AG08396 (cell line): ENCODE results near the gene HECTD1.
"Not testable (repeated sequence)": the region's sequence is repeated elsewhere in the genome, so short reads cannot be mapped to it uniquely, and the experiment has no call there.

Experiments used
- DNase-seq: peaks from one replicate; pipeline ENCODE4 v3.0.0; 2012; ENCODE audit warnings: low spot score, mixed read lengths

Gene HECTD1

DNA sequence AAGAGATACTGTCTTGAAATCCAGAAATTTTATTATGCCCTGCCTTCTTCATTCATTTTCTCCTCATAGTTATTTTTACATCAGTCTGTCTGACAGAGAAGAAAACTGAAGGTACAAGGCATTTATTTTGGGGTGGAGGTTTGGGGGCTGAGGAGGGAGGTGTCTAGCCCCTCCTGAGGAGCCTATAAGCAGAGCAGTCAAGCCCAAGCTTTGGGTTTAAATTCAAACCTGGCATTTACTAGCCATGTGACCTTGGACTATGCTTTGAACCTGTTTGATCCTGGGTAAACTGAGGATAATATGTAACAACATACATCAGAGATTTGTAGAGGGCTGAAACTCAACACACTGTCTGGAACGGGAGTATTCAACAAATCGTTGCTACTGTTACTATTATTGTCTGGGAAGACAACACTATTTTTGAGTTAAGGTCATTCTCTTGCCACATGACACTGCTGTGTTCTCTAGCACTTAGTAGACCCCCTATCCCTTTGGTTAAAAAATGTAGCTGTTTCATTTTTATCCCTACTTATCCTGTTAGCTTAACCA lies 115.4 kb downstream of the HECTD1 start:
- DNase-seq = no peak

DNA sequence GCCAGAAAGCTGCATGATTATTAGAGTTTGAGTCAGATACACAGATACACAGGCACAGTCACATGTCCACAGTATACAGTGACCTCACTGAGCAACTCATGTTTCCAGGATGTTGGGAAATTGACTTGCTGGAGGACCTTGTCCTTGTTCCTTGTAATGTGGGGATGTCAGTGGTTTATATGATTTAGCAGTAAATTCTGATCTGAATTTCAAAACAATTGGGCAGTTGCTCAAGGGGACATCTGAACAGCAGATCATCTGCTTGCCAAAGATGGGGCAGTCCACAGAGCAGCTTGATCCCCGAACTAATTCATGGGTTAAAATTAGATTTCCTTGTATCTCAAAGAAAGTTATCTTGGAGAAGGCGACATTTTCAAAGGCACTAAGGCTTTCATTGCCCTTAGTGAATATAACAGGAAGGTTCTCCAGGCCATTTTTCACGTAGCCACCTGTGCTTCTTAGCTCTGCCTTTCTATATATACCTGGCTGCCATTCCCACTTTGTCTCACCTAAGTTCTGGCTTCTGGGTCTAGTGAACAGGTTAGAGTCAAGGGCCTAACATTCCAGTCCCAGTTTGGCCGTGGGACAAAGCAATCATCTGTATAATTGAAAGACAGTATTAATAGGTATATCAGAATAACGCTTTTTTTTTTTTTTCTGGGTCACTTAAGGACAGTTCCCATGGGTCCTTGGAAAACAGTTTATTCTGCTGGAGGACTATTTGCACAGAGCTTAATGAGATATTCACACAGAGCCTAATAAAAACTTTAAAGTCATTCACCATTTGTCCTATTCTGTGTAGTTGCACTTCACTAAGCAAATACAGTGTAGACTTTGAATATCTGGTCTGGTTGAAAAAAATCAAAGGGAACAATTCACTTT lies 116.5 kb downstream of the HECTD1 start:
- DNase-seq = peak; percentile 69

DNA sequence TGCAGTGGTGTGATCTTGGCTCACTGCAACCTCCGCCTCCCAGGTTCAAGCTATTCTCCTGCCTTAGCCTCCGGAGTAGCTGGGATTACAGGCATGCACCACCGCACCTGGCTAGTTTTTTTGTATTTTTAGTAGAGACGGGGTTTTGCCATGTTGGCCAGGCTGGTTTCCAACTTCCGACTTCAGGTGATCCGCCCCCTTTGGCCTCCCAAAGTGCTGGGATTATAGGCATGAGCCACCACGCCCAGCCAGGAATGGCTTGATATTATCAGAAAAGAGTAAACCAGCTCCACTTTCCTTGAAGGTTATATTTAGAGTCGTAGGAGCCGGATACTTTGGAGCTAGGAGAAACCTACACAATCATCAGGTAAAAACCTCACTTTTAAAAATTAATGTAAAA lies 121.1 kb downstream of the HECTD1 start:
- DNase-seq = not testable (repeated sequence)

DNA sequence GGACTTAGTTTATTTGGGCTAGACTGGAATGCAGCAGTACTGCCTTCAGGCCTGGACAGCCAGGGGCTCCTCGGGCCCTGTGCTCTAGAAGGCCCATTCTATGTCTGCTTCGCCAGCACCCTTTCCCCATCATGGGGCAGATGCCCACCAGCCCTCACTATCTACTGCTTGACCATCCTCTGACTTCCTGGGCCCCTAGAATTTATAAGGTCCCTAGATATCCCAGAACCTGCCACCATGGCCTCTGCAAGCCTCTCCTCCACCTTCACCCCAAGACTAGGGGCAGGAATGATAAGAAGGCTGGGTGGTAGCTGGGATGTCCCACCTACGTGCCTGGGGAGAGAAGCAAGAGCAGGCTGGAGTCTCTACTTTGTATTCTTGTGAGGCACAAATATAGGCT lies 122.6 kb downstream of the HECTD1 start:
- DNase-seq = no peak

DNA sequence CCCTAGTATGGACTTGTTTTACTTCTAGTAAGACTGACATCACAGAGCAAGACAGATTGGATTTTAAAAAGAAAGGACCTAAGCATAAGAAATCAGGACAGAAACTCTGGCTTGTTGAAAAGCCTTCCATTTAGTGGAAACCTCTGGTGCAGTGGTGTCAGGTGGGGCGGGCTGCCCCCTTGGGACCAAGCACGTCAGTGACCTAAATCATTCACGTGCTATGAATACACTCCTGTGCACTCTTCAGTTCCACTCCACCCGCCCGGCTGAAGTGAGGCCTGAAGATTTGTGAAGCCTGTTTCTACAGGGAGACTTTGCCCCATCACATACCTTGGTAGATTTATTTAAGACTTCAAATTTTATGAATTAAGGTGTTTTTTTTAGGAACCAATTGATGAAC lies 123.2 kb downstream of the HECTD1 start:
- no peak for DNase-seq

DNA sequence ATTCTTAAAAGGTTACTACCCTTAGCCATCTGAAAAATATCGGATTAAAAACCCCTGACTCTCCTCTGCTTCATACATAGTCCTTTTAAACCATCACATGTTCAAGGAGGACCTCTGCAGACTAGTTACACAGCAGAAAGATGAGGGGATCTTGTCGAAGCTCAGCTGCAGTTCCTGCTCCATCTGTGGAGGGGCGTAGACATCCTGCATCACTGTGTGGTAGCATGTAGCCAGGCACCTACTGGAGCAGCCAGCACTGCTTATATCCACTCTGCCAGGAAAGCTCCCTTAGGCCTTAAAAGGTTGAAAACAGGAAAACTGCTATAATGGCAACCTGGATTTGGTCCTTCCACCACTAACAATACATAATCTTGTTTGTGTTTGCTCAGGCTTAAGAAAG lies 123.8 kb downstream of the HECTD1 start:
- no peak for DNase-seq

DNA sequence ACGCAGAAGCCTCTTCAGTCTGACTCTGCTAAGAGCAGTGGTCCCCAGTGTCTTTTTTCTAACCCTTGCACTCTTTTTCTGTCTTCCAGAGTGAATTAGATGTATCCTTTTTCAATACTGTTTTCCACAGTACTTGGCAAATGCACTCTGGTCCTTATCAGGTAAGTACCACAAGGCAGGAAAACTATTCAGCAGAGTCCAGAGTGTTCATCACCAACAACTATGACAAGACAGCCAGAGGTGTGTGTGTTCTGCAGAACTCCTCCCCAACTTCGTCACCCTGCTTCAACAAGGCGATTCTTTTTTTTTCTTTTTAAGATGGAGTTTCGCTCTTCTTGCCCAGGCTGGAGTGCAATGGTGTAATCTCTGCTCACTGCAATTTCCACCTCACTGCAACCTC lies 127.1 kb downstream of the HECTD1 start:
- DNase-seq = no peak

DNA sequence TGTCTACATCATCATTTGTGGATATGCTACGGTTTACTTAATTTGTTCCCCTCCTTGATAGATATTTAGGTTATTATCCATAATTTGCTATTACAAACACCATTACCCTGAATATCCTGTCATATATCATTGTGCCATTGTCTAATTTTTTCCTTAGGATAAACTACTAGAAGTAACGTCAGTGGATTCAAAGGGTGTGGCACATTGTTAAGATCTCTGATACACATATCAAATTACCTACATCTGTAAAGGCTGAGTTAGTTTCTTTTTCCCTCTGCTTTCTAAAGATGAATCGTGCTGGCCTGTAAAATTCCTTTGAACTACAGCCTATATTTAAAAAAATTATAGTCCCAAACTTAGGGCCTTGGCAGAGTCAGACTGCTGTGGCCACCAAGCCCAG lies 127.5 kb downstream of the HECTD1 start:
- DNase-seq = no peak

DNA sequence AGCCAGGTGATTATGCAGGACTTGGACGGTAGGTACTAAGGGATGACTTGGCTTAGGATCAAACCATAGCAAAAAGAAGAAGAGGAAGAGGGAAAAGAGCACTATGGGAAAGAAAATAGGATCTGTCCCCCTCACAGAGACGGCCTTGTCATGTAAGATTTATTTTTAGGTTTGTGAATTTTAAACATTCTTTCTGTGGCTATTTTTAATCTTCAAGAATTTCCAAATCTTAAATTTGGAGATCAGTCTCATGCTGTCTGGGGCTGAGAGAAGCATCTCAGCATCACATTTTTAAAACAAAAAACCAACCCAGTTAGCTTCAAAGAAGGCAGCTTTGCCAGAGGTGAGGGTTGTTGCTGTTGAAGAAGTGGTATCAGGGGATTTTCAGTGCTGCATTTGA lies 128.8 kb downstream of the HECTD1 start:
- DNase-seq = no peak

DNA sequence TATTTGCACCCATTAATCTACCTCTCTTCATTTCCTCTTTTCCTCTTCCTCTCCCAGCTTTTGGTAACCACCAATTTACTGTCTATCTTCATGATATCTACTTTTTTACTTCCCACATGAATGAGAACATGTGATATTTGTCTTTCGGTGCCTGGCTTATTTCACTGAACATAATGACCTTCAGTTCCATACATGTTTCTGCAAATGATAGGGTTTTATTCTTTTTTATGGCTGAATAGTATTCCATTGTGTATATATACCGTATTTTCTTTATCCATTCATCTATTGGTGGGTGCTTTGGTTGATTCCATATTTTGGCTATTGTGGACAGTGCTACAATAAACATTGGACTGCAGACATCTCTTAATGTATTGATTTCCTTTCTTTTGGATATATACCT lies 132.4 kb downstream of the HECTD1 start:
- no peak for DNase-seq

DNA sequence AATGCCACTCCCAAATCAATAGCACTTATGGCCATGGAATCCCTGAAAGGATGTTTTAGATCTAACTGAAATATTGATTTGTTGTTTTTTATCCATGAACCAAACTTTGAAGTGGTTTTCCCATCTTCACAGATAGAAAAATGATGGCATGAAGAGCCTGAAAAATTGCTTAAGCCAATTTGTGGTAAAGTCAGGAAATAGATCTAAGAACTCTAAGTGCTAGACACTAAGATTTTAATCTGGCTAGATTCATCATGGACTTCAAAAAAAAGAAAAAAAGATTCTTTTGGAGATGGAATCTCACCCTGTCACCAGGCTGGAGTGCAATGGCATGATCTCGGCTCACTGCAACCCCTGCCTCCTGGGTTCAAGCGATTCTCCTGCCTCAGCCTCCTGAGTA lies 136.4 kb downstream of the HECTD1 start:
- DNase-seq = no peak

DNA sequence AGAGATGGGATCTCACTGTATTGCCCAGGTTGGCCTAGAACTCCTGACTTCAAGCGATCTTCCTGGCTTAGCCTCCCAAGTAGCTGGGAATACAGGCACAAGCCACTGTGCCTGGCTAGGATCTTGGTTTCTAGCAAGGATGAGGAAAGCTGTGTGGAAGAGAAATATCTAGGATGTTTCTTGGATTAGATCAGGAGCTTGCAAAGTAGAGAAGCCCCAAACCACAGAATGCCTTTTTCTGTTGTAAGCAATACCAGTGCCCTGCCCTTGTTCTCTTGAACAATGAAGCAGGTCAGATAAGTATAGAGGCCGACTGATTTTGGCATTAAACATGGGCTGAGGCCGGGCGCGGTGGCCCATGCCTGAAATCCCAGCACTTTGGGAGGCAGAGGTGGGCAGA lies 137.2 kb downstream of the HECTD1 start:
- peak; percentile 69 for DNase-seq

DNA sequence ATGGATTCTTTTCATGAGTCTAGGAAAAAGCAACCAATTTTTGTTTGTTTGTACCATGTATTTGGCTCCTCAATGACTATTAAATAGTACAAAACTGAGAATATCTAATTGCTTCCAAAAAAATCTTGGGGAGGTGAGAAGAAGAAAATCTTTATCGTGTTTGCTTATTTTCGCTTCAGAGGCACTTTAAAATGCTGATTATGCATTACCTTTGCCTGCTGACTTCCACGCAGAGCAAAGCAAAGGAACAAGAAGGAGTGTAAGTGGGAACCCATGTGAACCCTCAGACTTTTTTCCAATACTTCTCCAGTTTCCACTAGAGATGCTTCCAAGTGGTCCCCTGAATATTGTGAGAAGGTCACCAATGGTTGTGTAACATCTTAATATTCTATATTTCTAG lies 138.2 kb downstream of the HECTD1 start:
- no peak for DNase-seq

DNA sequence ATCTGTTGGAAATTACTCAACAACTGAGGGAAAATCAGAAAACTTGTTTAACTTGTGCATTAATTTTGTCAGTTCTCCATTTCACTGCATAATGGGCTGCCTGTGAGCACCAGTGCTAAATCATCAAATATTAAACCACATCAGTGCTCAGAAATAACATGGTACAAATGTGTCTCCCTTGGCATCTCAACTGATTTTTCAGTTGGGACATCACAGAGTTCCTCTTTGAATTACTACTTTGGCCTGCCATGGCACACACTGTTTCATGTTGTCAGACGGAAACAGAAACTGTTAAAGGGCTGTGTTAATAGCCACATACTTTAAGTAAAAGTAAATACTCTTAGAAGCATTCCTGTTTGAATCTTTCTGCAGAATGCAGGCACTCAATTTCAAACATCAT lies 139.4 kb downstream of the HECTD1 start:
- no peak for DNase-seq

DNA sequence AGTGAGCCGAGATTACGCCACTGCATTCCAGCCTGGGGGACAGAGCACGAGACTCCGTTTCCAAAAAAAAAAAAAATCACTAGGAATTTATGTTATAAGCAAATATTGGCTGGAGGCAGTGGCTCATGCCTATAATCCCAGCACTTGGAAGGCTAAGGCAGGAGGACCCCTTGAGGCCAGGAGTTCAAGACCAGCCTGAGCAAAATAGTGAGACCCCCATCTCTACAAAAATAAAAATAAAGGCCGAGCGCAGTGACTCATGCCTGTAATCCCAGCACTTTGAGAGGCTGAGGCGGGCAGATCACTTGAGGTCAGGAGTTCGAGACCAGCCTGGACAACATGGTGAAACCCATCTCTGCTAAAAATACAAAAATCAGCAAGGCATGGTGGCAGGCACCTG lies 144.7 kb downstream of the HECTD1 start:
- DNase-seq = not testable (repeated sequence)

DNA sequence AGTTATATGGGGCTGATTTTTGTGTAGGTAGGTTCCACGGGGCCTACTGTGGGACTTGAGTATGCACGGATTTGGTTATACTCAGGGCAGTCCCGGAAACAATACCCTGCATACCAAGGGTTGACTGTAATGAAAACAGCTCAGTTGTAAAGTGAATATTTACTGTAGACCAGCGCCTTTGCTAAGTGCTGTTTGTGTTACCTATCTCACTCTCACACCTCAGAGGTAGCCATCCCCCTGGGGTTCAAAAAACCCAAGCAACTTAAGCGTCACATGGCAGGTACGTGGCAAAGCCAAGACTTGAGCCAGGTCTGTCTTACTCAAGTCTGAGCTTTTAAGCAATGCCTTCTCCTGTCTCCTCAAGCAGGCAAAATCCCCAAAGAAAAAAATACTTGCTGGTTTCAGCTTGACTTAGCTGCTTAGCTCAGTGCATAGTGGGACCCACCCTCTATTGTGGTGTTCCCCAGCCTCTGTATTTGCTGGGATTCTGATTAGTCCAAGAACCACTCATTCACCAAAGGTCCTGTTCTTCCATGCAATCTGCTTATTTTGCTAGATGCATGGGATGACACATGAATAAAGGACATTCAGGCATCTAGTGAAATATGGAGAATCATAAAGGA lies 147.2 kb downstream of the HECTD1 start:
- no peak for DNase-seq

DNA sequence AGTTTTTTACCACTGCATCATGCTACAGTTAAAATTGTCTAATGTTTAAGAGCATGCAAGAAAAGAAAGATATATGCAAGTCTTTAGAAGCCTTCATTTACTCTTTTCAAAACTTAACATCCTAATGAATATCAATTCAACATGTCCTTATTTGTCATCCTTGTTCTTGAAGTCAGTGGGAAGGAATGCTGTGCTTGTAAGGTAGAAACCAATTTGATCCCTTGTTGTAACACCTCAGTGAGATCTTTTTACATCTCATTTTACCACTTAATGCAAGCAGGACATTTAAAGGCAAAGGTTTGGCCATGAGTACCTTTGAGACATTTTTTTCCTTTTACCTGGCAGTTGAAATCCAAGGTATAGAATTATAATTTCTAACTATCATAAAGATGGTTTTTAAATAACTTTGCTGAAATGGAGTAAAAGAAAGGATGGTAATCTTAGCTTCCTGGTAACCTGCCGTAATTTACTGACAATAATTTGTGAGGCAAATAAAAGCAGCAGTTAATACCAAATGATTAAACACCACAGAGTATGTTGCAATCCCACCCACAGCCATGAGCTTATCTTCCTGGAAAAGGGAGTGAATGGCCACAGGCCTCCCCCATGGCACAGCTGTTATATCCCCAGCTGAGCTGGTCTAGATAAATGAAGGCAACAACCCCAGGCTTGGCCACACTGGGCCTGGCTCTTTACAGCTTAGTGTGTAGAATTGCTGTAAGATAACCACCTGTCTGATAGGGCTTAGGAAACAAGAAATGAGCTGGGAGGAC lies 148.3 kb downstream of the HECTD1 start:
- DNase-seq = peak; percentile 44

DNA sequence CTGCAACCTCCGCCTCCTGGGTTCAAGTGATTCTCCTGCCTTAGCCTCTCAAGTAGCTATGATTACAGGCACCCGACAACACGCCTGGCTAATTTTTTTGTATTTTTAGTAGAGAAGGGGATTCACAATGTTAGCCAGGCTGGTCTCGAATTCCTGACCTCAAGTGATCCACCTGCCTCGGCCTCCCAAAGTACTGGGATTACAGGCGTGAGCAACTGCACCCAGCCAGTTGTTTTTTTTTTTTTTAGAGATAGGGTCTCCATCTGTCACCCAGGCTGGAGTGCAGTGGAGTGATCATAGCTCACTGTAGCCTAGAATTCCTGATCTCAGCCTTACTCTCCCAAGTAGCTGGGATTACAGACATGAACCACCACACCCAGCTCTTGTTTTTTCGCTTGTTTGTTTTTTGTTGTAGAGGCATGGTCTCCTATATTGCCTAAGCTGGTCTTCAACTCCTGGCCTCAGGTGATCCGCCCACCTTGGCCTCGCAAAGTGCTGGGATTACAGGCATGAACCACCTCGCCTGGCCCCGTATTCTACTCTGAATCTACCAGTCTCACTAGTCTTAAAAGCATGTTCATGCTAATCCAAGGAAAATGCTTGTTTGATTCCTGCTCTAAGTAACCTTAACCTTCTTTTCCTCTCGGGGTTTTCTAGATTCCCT lies 149.8 kb downstream of the HECTD1 start:
- DNase-seq = no peak

DNA sequence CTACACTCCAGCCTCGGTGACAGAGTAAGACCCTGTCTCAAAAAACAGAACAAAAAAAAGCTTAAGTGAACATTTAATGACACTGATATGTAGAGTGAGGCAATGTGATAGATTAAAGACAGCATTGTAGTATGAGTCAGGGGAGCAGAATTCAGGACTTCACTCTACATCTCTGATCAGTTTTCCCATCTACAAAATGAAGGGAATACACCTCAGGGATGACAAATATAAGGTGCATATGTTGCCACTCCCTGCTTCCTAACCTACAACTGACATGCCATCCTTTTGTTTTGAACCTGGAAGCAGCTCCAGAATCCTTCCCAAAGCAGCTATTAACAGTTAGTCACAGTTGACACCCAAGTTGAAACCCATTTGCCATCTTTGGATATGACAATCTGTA lies 150.6 kb downstream of the HECTD1 start:
- DNase-seq = no peak

DNA sequence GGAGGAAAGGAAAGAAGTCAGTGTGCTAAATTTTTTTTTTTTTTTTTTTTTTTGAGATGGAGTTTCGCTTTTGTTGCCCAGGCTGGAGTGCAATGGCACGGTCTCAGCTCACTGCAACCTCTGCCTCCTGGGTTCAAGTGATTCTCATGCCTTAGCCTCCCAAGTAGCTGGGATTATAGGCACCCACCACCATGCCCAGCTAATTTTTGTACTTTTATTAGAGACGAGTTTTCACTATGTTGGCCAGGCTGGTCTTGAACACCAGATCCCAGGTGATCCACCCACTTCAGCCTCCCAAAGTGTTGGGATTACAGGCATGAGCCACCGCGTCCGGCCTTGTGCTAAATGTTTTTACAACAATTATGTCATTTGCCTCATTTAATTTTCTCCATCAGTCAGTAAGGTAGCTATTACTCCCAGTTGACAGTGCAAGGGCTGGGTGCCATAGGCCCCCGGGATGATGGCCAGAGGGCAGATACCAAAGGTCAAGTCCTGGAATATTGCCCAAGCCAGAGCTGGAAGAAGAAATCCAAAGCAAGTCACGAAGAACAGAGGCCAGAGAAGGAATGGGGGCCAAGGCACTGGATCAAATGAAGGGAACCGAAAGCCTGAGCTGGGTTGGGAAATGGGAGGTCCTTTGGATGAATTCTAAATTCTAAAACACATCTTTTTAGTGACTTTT lies 154.5 kb downstream of the HECTD1 start:
- not testable (repeated sequence) for DNase-seq

DNA sequence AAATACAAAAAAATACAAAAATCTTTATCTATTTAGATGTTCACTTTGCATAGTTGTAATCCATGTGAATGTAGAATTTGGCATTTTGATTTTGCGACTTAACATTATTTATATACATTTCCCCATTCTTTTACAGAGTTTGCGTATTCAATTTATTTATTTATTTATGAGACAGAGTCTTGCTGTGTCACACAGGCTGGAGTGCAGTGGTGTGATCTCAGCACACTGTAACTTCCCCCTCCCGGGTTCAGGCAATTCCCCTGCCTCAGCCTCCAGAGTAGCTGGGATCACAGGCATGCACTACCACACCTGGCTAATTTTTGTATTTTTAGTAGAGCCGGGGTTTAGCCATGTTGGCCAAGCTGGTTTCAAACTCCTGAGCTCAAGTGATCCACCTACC lies 156.1 kb downstream of the HECTD1 start:
- DNase-seq = no peak

DNA sequence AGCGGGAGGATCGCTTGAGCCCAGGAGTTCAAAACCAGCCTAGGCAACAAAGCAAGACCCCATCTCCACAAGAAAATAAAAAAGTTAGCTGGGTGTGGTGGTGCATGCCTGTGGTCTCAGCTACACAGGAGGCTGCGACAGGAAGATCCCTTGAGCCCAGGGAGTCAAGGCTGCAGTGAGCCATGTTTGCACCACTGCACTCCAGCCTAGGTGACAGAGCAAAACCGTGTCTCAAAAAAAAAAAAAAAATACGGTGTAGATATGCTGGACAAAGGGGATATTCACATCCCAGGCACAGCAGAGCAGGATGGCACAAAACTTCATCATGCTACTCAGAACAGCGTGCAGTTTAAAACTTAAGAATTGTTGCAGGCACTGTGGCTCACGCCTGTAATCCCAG lies 156.6 kb downstream of the HECTD1 start:
- no peak for DNase-seq
